ENCODE results near the gene PTH2.

GRCh38 chr19:49409441-49410029 lies 13.7 kb downstream of the PTH2 start:
- TF ChIP-seq CTCF (IDR thresholded peaks at IDR 0.05; ENCODE audit: low read depth, low read length) (no peak), MYC (IDR thresholded peaks at IDR 0.05; ENCODE audit: low read depth, low read length) (no peak), POLR2A (IDR thresholded peaks at IDR 0.05; ENCODE audit: extremely low read depth, insufficient read length) (no peak)
